K562 (cell line): Measurements from ENCODE around the gene ZNF484. TPM values are rescaled to one million over a fixed set of nuclear protein-coding genes. Genes with fewer than 3 reads are reported as not detected.

Source experiments
- ATAC-seq: fragments of 200-7000 bp; cut with Tn5 transposase; 3 replicates; pipeline ENCODE4 v1.9.1; 2020; ENCODE audit warnings: moderate library complexity
- Bru-seq: library from RNA; stranded (reverse); fragments of 400-500 nt; gene quantifications from one replicate; lab custom pipeline; 2021; lab: Mats Ljungman, UMichigan
- BruChase-seq, 2 experiments: library from RNA; stranded (reverse); fragments of 400-500 nt; gene quantifications; one replicate each; lab custom pipeline; 2021; lab: Mats Ljungman, UMichigan
- BruUV-seq: library from RNA; stranded (reverse); fragments of 400-500 nt; replicated peaks from 2 replicates; lab custom pipeline; 2021; lab: Mats Ljungman, UMichigan
- CTCF ChIA-PET: fragments of 300-600 bp; formaldehyde crosslinking; extraction: SDS; loops from one replicate; lab custom pipeline; 2021; ENCODE audit warnings: low intra/inter-chr PET ratio; lab: Yijun Ruan, JAX
- POLR2A ChIA-PET: fragments of 300-600, 350-650 bp; sonication (Branson Sonifier 250); formaldehyde crosslinking; extraction: SDS; loops from one replicate; lab custom pipeline; 2021; ENCODE audit warnings: antibody characterized with exemption, inconsistent platforms; lab: Yijun Ruan, JAX
- DNase-seq, 4 experiments: peaks; one replicate each; pipeline versions ENCODE4 v3.0.0 to v3.0.0-alpha.2; 2011 to 2018; ENCODE audit warnings: low spot score in 3 of 4, mixed read lengths in 3 of 4; ENCODE audit errors: extremely low read depth in 1 of 4
- FAIRE-seq: peaks from 2 replicates; lab custom pipeline; 2011; peaks lifted over from hg19 to GRCh38; lab: Jason Lieb, UNC
- H2AFZ ChIP-seq: 2 replicates; pipeline ENCODE4 v1.6.0; 2011; ENCODE audit warnings: low read depth, low read length, control low read depth, inconsistent platforms
- H3K27ac ChIP-seq: fragments of 200-600 bp; 3 replicates; pipeline ENCODE4 v1.8.0; 2011; ENCODE audit warnings: low read depth, mild to moderate bottlenecking, control low read depth, inconsistent platforms, low read length, moderate library complexity, mixed read lengths; ENCODE audit errors: extremely low read depth
- H3K27me3 ChIP-seq, 2 experiments: fragments of 300-600 bp in 1 of 2; 2 replicates in 1 of 2; 3 replicates in 1 of 2; pipeline versions ENCODE4 v1.6.0 to v1.8.0; 2011; ENCODE audit warnings: inconsistent platforms in 2 of 2, low read length in 2 of 2, mild to moderate bottlenecking in 1 of 2, mixed read lengths in 1 of 2, moderate library complexity in 1 of 2; ENCODE audit not compliant: control insufficient read depth in 2 of 2, insufficient read depth in 2 of 2
- H3K36me3 ChIP-seq: fragments of 300-600 bp; 3 replicates; pipeline ENCODE4 v1.8.0; 2011; ENCODE audit warnings: mild to moderate bottlenecking, low read length, inconsistent platforms; ENCODE audit not compliant: control insufficient read depth, insufficient read depth
- H3K4me1 ChIP-seq, 2 experiments: fragments of 200-600 bp in 1 of 2; replicated peaks in 1 of 2; 2 replicates in 1 of 2; 3 replicates in 1 of 2; pipeline versions ENCODE4 v1.5.1 to v1.8.0; 2011; ENCODE audit warnings: inconsistent platforms in 2 of 2, low read length in 2 of 2, mild to moderate bottlenecking in 1 of 2, mixed read lengths in 1 of 2, moderate library complexity in 1 of 2; ENCODE audit not compliant: control insufficient read depth in 2 of 2, insufficient read depth in 2 of 2
- H3K4me2 ChIP-seq: 2 replicates; pipeline ENCODE4 v1.6.1; 2011; ENCODE audit warnings: low read length, control low read depth, inconsistent platforms, mixed read lengths; ENCODE audit not compliant: insufficient read depth
- H3K4me3 ChIP-seq: fragments of 200-600 bp; sonication (generic), shearing (Covaris generic); 2 replicates; pipeline ENCODE4 v1.5.1; 2016; ENCODE audit warnings: control low read depth, inconsistent platforms
- H3K79me2 ChIP-seq: fragments of 200-600 bp; 3 replicates; pipeline ENCODE4 v1.8.0; 2011; ENCODE audit warnings: low read length, inconsistent platforms; ENCODE audit not compliant: control insufficient read depth, insufficient read depth
- H3K9ac ChIP-seq, 2 experiments: 2 replicates each; pipeline versions ENCODE4 v1.6.0 to v1.6.1; 2011; ENCODE audit warnings: low read depth in 2 of 2, low read length in 2 of 2, control low read depth in 1 of 2, inconsistent platforms in 1 of 2, mild to moderate bottlenecking in 1 of 2, mixed read lengths in 1 of 2; ENCODE audit not compliant: insufficient read depth in 1 of 2
- H3K9me1 ChIP-seq: one replicate; pipeline ENCODE4 v1.6.0; 2011; ENCODE audit warnings: inconsistent platforms, mild to moderate bottlenecking, low read length, moderate library complexity; ENCODE audit not compliant: control insufficient read depth, insufficient read depth
- H3K9me3 ChIP-seq: replicated peaks from 2 replicates; pipeline ENCODE4 v1.5.1; 2011; ENCODE audit warnings: low read depth, low read length, inconsistent platforms; ENCODE audit not compliant: control insufficient read depth, insufficient read depth
- H4K20me1 ChIP-seq: replicated peaks from 2 replicates; pipeline ENCODE4 v1.6.1; 2011; ENCODE audit warnings: low read length, inconsistent platforms, mixed read lengths; ENCODE audit not compliant: control insufficient read depth, insufficient read depth
- ELF4 ChIP-seq: fragments of 450-650 bp; formaldehyde crosslinking; IDR thresholded peaks from 2 replicates; pipeline ENCODE4 v1.4.0; 2022; ENCODE audit warnings: missing genetic modification characterization
- L3MBTL2 ChIP-seq: fragments of 450-650 bp; IDR thresholded peaks from 2 replicates; pipeline ENCODE4 v1.6.1; 2016; ENCODE audit warnings: mild to moderate bottlenecking, moderate library complexity
- MAZ ChIP-seq, 2 experiments: fragments of 450-650 bp in 1 of 2; sonication (generic) in 1 of 2; formaldehyde crosslinking; IDR thresholded peaks in 1 of 2; conservative IDR thresholded peaks in 1 of 2; 2 replicates each; pipeline versions ENCODE4 v1.4.0 to v1.5.0; 2020; ENCODE audit warnings: mild to moderate bottlenecking in 1 of 2, missing genetic modification reagents in 1 of 2
- MXD1 ChIP-seq: fragments of 250-450 bp; sonication (Bioruptor Pico); IDR thresholded peaks from 2 replicates; pipeline ENCODE4 v1.8.0; 2021; ENCODE audit warnings: borderline replicate concordance, mild to moderate bottlenecking, moderate library complexity; ENCODE audit not compliant: poor library complexity, severe bottlenecking
- SMAD1 ChIP-seq: fragments of 150-350 bp; IDR thresholded peaks from 2 replicates; pipeline ENCODE4 v1.6.1; 2014; ENCODE audit warnings: low read length, low read depth; ENCODE audit not compliant: partially characterized antibody
- SMAD4 ChIP-seq: fragments of 250-450 bp; sonication (Bioruptor Pico); conservative IDR thresholded peaks from 2 replicates; pipeline ENCODE4 v1.8.0; 2021; ENCODE audit warnings: inconsistent platforms, mild to moderate bottlenecking, moderate library complexity
- ZBED1 ChIP-seq: IDR thresholded peaks from 2 replicates; pipeline ENCODE4 v1.6.1; 2014
- ZBTB2 ChIP-seq: fragments of 450-650 bp; IDR thresholded peaks from 2 replicates; pipeline ENCODE4 v1.6.1; 2016; ENCODE audit warnings: antibody characterized with exemption
- ZNF3 ChIP-seq: fragments of 250-450 bp; sonication (Bioruptor Pico); IDR thresholded peaks from 2 replicates; pipeline ENCODE4 v1.5.0; 2021; ENCODE audit warnings: mild to moderate bottlenecking, moderate library complexity
- ZNF398 ChIP-seq: fragments of 250-450 bp; sonication (Bioruptor Pico); IDR thresholded peaks from 2 replicates; pipeline ENCODE4 v1.8.0; 2021; ENCODE audit warnings: moderate library complexity, mild to moderate bottlenecking, inconsistent platforms
- ZNF75A ChIP-seq: fragments of 450-650 bp; formaldehyde crosslinking; IDR thresholded peaks from 2 replicates; pipeline ENCODE4 v1.4.0; 2020; ENCODE audit warnings: mild to moderate bottlenecking
- WGBS: fragments of 100-300 bp; shearing (Covaris generic); methylation state at CpG from one replicate; pipeline ENCODE4 v1.1.6; 2016; ENCODE audit warnings: low coverage, mixed read lengths; ENCODE audit not compliant: insufficient coverage; ENCODE audit errors: missing lambda C conversion rate; 5-methylcytosine and 5-hydroxymethylcytosine counted together
- in situ Hi-C: fragments of 300-500 bp; cut with MboI; formaldehyde crosslinking; loops from 4 replicates; pipeline ENCODE4 v1.15.0; 2018; ENCODE audit warnings: inconsistent platforms, mixed read lengths
- intact Hi-C: fragments of 100-400 bp; cut with micrococcal nuclease; formaldehyde crosslinking; loops from 2 replicates; pipeline ENCODE4 v1.14.2; 2022
- long read RNA-seq, 3 experiments: library from polyadenylated mRNA in 2 of 3; library from RNA in 1 of 3; unstranded in 2 of 3; stranded (forward) in 1 of 3; transcript quantifications; one replicate each; pipeline ENCODE4 v2.0.0, GENCODE V29; 2019 to 2022
- polyA minus RNA-seq, 3 experiments: library from RNA; depleted of rRNA, polyadenylated mRNA; stranded (reverse); fragments of >200 nt; gene quantifications; 2 replicates each; pipeline ENCODE4 v1.2.3, GENCODE V29; 2011
- polyA plus RNA-seq, 8 experiments: library from polyadenylated mRNA; depleted of rRNA in 4 of 8; stranded (reverse) in 5 of 8; unstranded in 3 of 8; fragments of >200 nt; fragmentation: Nextera tagmentation in 2 of 8; fragmentation: Illumina TruSeq in 1 of 8; extraction: Ambion mirVana in 2 of 8; extraction: Trizol in 1 of 8; gene quantifications; 2 replicates each; pipeline versions ENCODE4 v1.2.1 to v1.2.3, GENCODE V29; 2011 to 2014; ENCODE audit warnings: inconsistent platforms in 1 of 8, missing spikeins in 1 of 8
- total RNA-seq, 7 experiments: library from RNA; depleted of rRNA in 6 of 7; stranded (reverse); fragments of >200 nt in 6 of 7; fragmentation: Illumina TruSeq in 2 of 7; extraction: Trizol in 2 of 7; gene quantifications; 2 replicates each; pipeline versions ENCODE4 v1.2.1 to v1.2.3, GENCODE V29; 2011 to 2021; ENCODE audit warnings: low replicate concordance in 1 of 7

The ZNF484 gene
- total RNA-seq (2011; cell fraction: chromatin; rRNA removed; ENCODE audit: low replicate concordance): 4.3 and 17.2 TPM in 2 replicates
- total RNA-seq (2011; cell fraction: nucleolus; rRNA removed): 2.0 and 4.3 TPM in 2 replicates
- 4.4 and 5.6 TPM in 2 replicates for total RNA-seq (2011; cell fraction: nucleoplasm; rRNA removed)
- 2.0 and 2.1 TPM in 2 replicates for total RNA-seq (2014; rRNA removed)
- 5.1 and 6.1 TPM in 2 replicates for total RNA-seq (2014; rRNA removed; fragmentation: Illumina TruSeq; extraction: Trizol)
- 5.4 and 5.8 TPM in 2 replicates for total RNA-seq (2015; rRNA removed; fragmentation: Illumina TruSeq; extraction: Trizol)
- total RNA-seq (2021): 2.7 TPM in 2 replicates
- polyA plus RNA-seq (2011; rRNA removed): 1.8 and 3.1 TPM in 2 replicates
- 0.28 and 0.72 TPM in 2 replicates for polyA plus RNA-seq (2011; cell fraction: cytosol; rRNA removed)
- polyA plus RNA-seq (2011; cell fraction: nucleus; rRNA removed): 1.3 TPM in 2 replicates
- polyA plus RNA-seq (2012): 1.1 and 1.4 TPM in 2 replicates
- 2.2 and 2.5 TPM in 2 replicates for polyA plus RNA-seq (2014; fragmentation: Illumina TruSeq; extraction: Trizol)
- polyA plus RNA-seq (2014; fragmentation: Nextera tagmentation; extraction: Ambion mirVana): 1 to 10 TPM; 1.1 to 2.2 TPM
- polyA plus RNA-seq (2014; rRNA removed): 1.4 and 1.5 TPM in 2 replicates
- 8.8 and 9.4 TPM in 2 replicates for polyA minus RNA-seq (2011; rRNA and poly(A)+ RNA removed)
- polyA minus RNA-seq (2011; cell fraction: cytosol; rRNA and poly(A)+ RNA removed): 1.9 and 2.4 TPM in 2 replicates
- 3.9 and 6.3 TPM in 2 replicates for polyA minus RNA-seq (2011; cell fraction: nucleus; rRNA and poly(A)+ RNA removed)
- Bru-seq, nascent RNA: percentile 74 among the genes with signal in this experiment
- percentile 74 among the genes with signal in this experiment for BruChase-seq, experiment 1, labeled RNA remaining after a 2-hour chase
- percentile 71 among the genes with signal in this experiment for BruChase-seq, experiment 2, labeled RNA remaining after a 6-hour chase
- long read RNA-seq, experiment 1, full-length matches to known transcripts: 7 of 11 reads
- long read RNA-seq, experiment 1, partial matches to known transcripts: 1 of 11 reads
- long read RNA-seq, experiment 1, other reads (novel, unspliced or antisense): 3 of 11 reads
- long read RNA-seq, experiment 2: 0 reads
- long read RNA-seq, experiment 3, partial matches to known transcripts: 0 of 2 reads
- long read RNA-seq, experiment 3, other reads (novel, unspliced or antisense): 1 of 2 reads

DNA sequence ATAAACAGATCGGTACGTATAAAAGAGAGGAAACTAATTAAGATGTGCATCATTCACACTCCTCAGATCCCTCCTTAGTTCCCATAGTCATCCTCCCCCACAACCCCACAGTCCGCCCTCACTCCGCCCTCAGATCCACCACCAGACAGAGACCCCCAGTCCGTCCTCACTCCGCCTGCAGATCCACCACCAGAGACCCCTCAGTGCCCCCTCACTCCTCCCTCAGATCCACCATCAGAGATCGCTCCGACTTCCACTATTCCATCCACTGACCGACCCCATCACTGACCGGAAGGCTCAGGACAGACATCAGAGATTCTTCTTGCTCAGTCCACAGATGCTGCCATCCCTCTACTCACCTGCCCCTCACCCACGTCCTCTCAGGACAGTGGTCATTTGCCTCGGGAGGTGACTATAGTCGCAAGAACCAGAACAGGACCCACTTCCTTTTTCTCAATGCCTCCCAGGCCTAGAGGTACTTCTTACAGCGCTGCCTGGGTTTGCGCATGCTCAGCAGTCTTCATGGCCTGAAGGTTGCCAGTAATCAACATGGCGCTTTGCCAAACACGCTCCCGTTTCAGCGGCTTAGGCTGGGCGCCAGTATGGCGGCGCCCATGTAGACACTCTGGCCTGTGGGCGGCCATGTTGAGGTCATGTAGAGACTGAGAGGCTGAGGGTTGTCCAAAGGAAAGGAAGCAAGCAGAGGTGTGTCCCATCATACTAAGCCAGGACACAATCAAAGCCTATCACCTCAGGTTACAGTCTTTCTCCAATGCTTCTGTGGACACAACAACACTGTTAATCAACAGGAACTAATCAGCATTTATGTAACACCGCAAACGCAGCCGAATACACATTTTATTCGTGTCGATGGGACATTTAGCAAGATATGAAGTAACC lies at the start of gene ZNF484:
TSS of gene ZNF484 (minus strand) at position 508 of the 900 bp plus-strand sequence. CDS start 3,009 bp downstream, outside the sequence.
- Histone ChIP-seq H4K20me1 (no peaks in the 10 kb centered on the region), H3K4me3 (peak within 1 kb of the TSS; percentile 67), H3K9me1 (no peaks in the 10 kb centered on the region), H3K27me3 (no peaks in the 10 kb centered on the region), H3K9ac (peak within 1 kb of the TSS; percentile 65 to 86), H3K9me3 (no peaks in the 10 kb centered on the region; the same call in 1 of the 2 replicates), H3K79me2 (peaks cover 20% of the 10 kb centered on the region), H3K4me2 (peak within 1 kb of the TSS; percentile 99), H3K4me1 (peaks cover 0 to 4% of the 10 kb centered on the region in 2 experiments; a peak in 2 of 5 replicates), H3K36me3 (no peaks in the 10 kb centered on the region; the same call in 2 of the 3 replicates), H3K27ac (peak within 1 kb of the TSS; percentile 68), H2AFZ (peak within 1 kb of the TSS; percentile 99)
- DNase-seq: peak; percentile 90 to 99 (median 93)
- FAIRE-seq: peak; percentile 100
- in situ Hi-C loops: no loop called here
- WGBS: 21% methylated on average over 23 of the region's 28 CpGs
- no TSS peak for BruUV-seq
- intact Hi-C loops: no loop called here
- CTCF ChIA-PET: no interaction called here
- POLR2A ChIA-PET: no interaction called here
- peak; percentile 99 for ATAC-seq
- TF ChIP-seq MXD1 (no peak), ZBED1 (no peak), ZNF398 (CRISPR knock-in tag) (no peak), ZNF3 (CRISPR knock-in tag) (no peak), SMAD4 (CRISPR knock-in tag) (peak; percentile 68), ZNF75A (no peak), ELF4 (CRISPR knock-in tag) (0 out of 2 replicates have a peak, but pooled peaks have one; percentile 10), L3MBTL2 (0 out of 2 replicates have a peak, but pooled peaks have one; percentile 16), ZBTB2 (peak; percentile 91), SMAD1 (peak; percentile 32), MAZ (CRISPR knock-in tag; conservative IDR thresholded peaks at IDR 0.05 in 1 of 2, IDR thresholded peaks at IDR 0.05 in 1 of 2) (peak; percentile 6 to 47; a peak in 1 of 4 replicates)
